GM19099 (cell line): ENCODE data around the gene FAM174A.

Experiments
- POLR2A ChIP-seq: IDR thresholded peaks from 3 replicates; pipeline ENCODE4 v1.6.1; 2011; ENCODE audit warnings: low read depth; ENCODE audit not compliant: insufficient read length; ENCODE audit errors: extremely low read depth

The FAM174A gene

DNA sequence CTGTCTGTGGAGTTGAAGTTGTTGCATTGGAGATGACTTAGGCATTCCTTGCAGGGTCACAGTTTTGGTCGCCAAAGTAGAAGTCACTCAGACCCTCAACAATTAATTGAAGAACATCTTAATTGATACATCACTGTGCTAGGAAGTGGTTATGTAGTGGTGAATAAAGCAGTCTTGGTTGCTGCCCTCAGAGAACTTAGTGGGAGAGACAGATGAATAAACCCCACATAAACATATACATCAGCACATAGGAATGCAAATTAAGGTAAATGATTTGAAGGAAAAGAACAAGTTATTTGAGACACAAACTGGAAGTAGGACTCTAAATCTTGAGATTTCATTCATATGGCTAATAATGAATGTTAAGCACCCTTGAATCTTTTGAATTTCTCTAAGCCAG lies 25.7 kb downstream of the FAM174A start:
- TF ChIP-seq POLR2A = no peak

DNA sequence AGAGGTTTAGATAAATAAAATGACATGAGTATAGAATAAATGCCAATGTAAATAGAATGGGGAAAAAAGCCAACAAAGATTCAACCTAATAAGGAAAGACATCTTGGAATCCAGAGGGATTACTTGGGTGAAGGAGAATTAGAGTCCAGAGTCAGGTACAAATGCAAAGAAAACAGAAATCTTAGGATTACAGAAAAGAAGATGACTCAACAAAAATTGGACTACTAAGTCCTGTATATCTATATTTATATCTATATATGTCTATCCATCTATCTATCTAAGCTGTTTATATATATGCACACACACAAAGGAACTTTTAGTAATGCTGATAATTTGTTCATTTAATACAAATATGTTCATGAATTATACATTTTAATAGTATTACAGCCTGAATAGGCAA lies 27.6 kb downstream of the FAM174A start:
- no peak for TF ChIP-seq POLR2A

DNA sequence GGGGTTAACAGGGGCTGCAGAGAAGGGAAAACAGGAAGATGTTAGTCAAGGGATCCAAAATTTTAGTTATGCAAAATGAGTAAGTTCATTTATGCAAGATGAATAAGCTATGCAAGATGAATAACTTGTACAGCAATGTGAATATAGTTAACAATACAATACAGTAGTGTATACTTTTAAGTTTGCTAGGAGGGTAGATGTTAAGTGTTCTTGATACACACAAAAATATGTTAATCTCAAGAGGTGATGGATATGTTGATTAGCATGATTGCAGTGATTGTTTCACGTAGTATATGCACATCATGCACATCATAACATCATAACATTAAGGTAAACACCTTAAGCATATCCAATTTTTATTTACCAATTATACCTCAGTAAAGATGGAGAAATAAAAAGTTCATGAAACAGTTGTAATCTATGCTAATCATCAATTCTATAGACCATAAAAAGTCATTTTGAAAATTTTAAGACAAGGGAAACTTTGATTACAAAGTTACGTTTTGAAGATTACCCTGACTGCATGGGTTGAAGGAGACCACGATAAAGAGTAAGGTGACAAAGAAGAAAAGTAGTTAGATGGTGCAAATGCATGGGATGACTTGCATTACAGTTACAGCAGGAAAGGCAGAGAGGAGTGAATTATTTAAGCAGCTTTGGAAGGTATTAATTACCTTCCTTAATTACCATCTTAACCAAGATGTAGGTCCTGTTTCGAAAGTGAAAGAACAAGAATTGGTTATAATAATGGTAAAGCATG lies 31.4 kb downstream of the FAM174A start:
- TF ChIP-seq POLR2A = no peak

DNA sequence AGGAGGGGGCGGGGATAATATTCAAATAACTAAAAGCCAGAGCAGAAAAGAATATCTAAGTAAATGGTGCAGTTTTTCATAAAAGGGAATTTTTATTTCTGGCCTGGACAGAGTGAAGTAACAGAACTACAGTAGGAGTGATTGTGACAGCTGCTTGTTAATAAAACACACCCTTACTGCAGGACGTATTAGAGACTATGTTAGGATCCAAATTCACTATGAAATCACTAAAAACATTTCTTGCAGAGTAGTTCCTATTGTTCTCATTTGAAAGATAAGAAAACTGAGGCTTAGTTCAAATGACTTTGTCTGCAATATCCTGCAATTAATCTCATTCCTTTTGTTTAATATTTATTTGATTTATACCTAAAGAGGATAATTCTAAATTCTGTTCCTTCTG lies 39.5 kb downstream of the FAM174A start:
- TF ChIP-seq POLR2A = no peak

DNA sequence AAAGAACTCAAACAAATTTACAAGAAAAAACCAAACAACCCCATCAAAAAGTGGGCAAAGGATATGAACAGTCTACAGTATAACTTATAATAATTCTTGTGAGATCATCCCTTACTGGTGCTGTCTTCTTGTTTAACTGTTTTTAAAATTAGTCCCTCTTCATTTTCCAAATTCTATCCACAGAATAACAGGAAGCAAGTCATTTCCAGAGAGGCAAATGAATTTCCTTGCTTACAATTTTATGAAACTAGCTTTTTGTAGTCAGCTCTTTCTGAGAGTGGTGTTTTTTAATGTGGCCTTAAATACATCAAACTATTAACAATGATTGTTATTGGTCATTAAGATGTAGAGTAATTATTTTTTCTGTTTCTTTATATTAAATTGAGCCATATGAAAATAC lies 40.6 kb downstream of the FAM174A start:
- no peak for TF ChIP-seq POLR2A

DNA sequence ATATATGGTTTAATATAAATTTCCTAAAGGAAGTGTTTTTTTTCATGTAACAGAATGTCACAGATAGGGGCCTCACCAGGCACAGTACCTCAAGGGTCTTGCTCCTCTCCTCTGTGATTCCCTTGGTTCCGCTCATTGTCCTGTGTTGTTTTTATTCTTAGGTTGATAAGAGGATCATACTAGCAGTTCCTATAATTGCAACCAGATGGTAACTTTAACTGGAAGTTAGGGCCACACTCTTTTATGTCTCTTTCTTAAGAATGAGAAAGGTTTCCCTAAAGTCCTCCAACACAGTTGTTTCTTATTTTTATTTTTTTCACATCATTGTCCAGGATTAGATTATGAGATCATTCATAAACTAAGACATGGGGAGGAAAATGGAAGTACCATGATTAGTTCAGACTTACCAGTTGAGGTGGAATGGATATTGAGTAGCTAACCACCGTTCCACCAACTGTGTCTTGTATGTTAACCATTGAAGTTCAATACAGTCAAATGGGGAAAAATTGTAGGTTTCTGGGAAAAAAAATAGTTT lies 41.1 kb downstream of the FAM174A start:
- TF ChIP-seq POLR2A = no peak

DNA sequence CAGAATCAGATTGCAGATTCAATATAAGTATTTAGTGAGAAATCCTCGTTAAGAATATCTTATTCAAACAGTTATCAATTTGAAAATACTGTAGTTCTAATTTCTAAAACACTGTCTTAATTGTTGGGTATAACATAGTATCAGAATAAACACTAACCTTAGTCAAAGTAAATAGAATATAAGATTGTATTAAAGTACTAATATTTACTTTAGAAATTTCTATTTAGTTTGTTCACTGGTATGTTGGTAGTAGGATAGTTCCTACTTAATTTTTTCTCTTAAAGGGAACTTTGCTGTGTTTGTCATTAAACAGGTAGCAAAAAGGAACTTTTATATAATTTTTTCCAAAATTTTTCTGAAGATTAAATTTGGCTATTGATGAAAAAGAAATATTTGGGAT lies 42.3 kb downstream of the FAM174A start:
- TF ChIP-seq POLR2A = no peak

DNA sequence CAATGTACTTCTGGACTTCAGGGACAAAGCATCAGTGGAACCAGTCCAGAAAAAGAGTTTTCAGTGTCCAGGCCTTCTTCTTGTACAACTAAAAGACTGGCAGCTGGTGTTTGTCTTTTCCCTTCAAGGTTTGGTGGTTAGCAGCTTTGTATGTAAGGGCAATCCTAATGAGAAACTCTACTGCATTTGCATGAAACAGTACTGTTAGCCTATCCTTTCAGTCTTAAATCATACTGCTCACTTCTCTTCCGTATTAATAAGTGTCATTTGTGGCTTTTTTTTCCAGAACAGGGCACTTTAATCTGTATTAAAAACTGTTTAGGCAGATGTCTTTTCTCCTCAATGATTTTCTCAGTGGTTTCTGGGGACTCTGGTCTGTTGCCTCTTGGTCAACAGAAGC lies 48.9 kb downstream of the FAM174A start:
- no peak for TF ChIP-seq POLR2A

DNA sequence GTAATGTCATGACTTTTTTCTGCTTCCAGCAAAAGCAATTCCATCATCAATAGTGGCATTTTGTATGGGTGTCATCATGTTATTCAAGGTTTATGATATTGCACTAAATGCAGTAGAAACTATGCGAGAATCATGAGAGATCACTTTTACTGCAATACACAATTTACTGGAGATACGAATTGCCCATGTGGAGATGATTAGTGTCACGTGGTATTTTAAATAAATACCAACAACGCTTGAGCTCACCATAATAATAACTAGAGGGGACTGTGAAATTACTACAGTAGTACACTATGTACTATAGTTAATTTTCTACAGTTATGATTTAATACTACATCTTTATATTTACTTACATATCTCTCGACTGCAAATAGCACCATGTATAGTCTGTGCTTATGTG lies 49.7 kb downstream of the FAM174A start:
- TF ChIP-seq POLR2A = no peak

DNA sequence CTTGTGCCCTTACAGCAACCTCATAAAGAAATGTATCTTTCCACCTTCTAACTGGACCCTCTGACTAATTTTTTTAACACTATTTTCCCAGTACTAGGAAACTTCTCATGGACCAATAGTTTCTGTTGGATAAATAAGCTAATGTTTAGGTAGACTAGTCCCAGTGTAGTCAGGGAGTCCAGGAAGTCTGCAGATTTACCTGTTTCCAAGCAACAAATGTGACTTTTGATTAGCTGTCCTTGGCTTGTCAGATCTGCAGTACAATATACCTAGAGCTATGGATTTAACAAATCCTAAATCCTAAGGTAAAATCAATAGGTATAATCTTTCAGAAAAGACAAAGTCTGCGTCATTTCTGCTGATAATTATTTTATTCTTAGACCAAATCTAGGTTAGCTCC lies 55.7 kb downstream of the FAM174A start:
- no peak for TF ChIP-seq POLR2A

DNA sequence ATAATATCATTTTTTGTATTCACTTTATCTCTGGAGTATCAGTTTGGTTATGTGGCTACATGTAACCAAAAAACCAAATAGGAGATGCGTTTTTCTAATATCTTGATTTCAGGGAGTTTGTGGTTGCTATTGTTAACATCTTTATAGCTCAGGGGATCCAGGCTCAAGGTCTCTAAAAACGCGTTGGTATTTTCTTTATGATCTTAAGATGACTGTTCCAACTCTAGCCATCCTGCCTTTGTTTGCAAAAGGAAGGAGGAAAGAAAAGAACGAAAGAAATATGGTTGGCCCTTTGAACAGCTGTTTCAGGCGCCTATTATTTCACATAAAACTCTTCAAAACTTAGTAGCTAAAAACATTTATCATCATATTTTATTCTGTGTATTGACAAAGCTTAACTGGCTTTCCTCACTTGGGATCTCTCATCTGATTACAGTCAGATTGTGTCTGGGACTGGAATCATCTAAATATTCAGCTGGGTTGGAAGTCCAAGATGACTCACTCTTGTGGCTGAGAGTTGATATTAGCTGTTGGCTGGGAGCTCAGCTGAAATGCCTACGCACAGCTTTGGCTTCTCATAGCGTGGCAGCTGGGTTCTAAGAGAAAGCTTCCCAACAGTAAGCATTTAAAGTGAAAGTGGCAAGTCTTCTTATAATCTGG lies 60.1 kb downstream of the FAM174A start:
- TF ChIP-seq POLR2A = no peak

DNA sequence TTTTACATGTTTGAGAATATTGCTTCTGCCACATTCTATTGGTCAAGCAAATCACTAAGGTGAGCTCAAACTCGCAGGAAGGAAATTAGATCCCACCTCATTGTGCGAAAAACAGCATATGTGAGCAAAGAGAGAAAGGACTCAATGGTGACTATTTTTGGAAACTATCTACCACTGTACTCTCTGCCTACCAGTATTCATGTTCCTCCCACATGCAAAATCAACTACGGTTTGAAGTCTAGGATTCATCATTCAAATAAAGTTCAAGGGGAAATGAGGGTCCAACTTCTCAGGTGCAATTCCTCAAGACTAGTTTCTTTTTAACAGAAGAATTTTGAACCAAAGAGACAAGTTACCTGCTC lies 60.6 kb downstream of the FAM174A start:
- no peak for TF ChIP-seq POLR2A

DNA sequence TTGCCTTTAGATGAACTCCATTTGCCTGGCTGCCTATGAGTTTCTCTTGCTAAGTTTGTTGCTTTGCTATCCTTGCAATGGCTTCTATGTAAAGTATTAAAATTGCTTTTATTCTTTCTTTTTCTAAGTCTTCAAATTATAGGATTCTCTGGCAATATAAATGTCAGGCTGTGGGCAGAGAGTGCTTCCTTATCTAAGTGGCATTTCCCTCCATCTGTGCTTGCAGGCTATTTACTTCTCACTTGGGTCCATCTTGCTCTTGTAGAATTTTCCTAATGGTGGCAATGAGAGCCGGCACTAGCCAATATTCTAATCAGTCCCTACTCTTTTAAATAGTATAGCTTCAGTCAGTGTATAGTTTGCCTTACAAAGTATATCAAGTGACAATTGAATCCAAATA lies 63.3 kb downstream of the FAM174A start:
- no peak for TF ChIP-seq POLR2A

DNA sequence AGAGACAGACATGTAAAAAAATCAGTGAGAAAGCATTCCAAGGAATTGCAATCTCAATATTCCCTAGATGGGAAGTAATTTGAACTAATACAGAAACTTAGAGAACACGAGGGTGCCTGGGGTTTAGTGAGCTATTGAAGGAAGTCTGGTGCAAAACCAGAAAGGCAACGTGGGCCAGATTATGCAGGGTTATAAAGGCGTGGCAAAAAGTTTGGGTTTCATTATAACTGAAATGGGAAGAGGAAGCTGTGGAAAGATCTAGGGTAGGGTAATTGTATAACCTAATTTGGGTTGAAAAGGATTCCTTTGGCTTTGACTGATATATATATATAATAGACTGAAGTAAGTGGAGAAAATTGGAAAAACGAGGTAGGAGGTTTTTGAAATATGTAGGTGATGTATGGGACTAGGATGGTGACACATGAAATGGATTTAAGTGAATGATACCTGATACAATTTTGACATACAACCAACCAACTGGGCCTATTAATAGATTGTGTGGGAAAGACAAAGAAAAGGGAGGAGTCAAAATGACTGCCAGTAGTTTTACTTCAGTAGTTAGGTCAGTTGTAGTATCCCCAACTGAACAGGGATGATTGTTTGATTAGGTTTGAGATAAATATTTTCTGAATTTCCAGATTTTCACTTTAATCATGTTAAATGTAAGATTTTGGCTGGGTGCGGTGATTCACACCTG lies 65.3 kb downstream of the FAM174A start:
- no peak for TF ChIP-seq POLR2A

DNA sequence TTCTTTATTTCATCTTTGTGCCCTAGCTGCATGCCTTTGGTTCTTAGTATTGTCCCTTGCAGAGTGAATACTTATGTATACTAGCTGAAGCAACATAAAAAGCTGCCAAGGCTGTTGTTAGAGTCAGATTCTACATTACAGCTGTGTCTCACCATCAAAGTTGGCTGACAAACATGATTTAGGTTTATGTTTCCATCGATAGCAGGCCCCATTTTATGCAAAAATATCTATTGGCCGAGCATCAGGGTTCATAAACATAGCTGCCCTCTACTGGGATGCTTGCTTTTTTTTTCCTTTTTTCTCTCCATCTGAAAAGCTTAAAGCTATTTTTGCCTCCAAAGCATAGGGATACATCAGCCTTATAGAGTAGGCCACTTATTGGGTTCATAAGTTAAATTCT lies 68.0 kb downstream of the FAM174A start:
- no peak for TF ChIP-seq POLR2A

DNA sequence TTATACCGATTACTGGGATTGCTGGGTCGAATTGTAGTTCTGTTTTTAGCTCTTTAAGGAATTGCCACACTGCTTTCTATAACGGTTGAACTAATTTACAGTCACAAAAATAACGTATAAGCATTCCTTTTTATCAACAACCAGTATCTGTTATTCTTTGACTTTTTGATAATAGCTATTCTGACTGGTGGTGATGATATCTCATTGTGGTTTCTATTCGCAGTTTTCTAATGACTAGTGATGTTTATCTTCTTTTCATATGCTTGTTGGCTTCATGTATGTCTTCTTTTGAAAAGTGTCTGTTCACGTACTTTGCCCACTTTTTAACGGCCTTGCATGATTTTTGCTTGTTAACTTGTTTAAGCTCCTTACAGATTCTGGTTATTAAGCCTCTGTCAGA lies 74.4 kb downstream of the FAM174A start:
- TF ChIP-seq POLR2A = no peak
